ENCODE results near the gene COL18A1.

The COL18A1 gene

GRCh38 chr21:45510466-45510955, 105.5 kb downstream of the COL18A1 start:
- H3K36me3 ChIP-seq (ENCODE audit: control insufficient read depth in 1 of 2, insufficient read depth in 2 of 2, low read length in 2 of 2), result peaks cover 5 to 9% of the 10 kb centered on the region in 2 donors
- H3K4me3 ChIP-seq (ENCODE audit: low read depth in 1 of 2, low read length in 2 of 2), result no peak overlapping the region
- no peaks in the 10 kb centered on the region for H3K4me1 ChIP-seq (ENCODE audit: control insufficient read depth in 1 of 2, insufficient read depth in 2 of 2, low read length in 2 of 2)
- H3K9me3 ChIP-seq (ENCODE audit: control insufficient read depth in 1 of 2, low read length in 2 of 2), result no peaks in the 10 kb centered on the region
- peaks cover 4 to 7% of the 10 kb centered on the region in 2 donors for H3K27me3 ChIP-seq (ENCODE audit: control insufficient read depth in 1 of 2, insufficient read depth in 2 of 2, low read length in 2 of 2)
- H3K27ac ChIP-seq (ENCODE audit: low read depth, low read length), result no peak overlapping the region
- no peak overlapping the region for H3K9ac ChIP-seq (ENCODE audit: low read depth in 1 of 2, low read length in 2 of 2)

- Histone ChIP-seq H3K4me1 (ENCODE audit: control insufficient read depth in 1 of 2, insufficient read depth in 2 of 2, low read length in 2 of 2) (no peaks in the 10 kb centered on the region), H3K9me3 (ENCODE audit: control insufficient read depth in 1 of 2, low read length in 2 of 2) (no peaks in the 10 kb centered on the region), H3K9ac (ENCODE audit: low read depth in 1 of 2, low read length in 2 of 2) (no peak overlapping the region), H3K27me3 (ENCODE audit: control insufficient read depth in 1 of 2, insufficient read depth in 2 of 2, low read length in 2 of 2) (peaks cover 2 to 7% of the 10 kb centered on the region in 2 donors), H3K4me3 (ENCODE audit: low read depth in 1 of 2, low read length in 2 of 2) (no peak overlapping the region), H3K27ac (ENCODE audit: low read depth, low read length) (no peak overlapping the region), H3K36me3 (ENCODE audit: control insufficient read depth in 1 of 2, insufficient read depth in 2 of 2, low read length in 2 of 2) (peaks cover 5 to 9% of the 10 kb centered on the region in 2 donors)
Measured at GRCh38 chr21:45511007-45511406, 106.0 kb downstream of the COL18A1 start.

GRCh38 chr21:45511661-45512431, 106.9 kb downstream of the COL18A1 start:
- peaks cover 0 to under 1% of the 10 kb centered on the region in 2 donors for H3K27me3 ChIP-seq (ENCODE audit: control insufficient read depth in 1 of 2, insufficient read depth in 2 of 2, low read length in 2 of 2)
- H3K9me3 ChIP-seq (ENCODE audit: control insufficient read depth in 1 of 2, low read length in 2 of 2), result no peaks in the 10 kb centered on the region
- H3K27ac ChIP-seq (ENCODE audit: low read depth, low read length), result no peak overlapping the region
- H3K4me3 ChIP-seq (ENCODE audit: low read depth in 1 of 2, low read length in 2 of 2), result no peak overlapping the region
- peaks cover 5 to 9% of the 10 kb centered on the region in 2 donors for H3K36me3 ChIP-seq (ENCODE audit: control insufficient read depth in 1 of 2, insufficient read depth in 2 of 2, low read length in 2 of 2)
- no peak overlapping the region for H3K9ac ChIP-seq (ENCODE audit: low read depth in 1 of 2, low read length in 2 of 2)
- no peaks in the 10 kb centered on the region for H3K4me1 ChIP-seq (ENCODE audit: control insufficient read depth in 1 of 2, insufficient read depth in 2 of 2, low read length in 2 of 2)

GRCh38 chr21:45512626-45513002, 107.6 kb downstream of the COL18A1 start:
- Histone ChIP-seq H3K4me3 (ENCODE audit: low read depth in 1 of 2, low read length in 2 of 2) (no peak overlapping the region), H3K27ac (ENCODE audit: low read depth, low read length) (no peak overlapping the region), H3K27me3 (ENCODE audit: control insufficient read depth in 1 of 2, insufficient read depth in 2 of 2, low read length in 2 of 2) (no peaks in the 10 kb centered on the region), H3K36me3 (ENCODE audit: control insufficient read depth in 1 of 2, insufficient read depth in 2 of 2, low read length in 2 of 2) (peaks cover 5 to 9% of the 10 kb centered on the region in 2 donors), H3K9ac (ENCODE audit: low read depth in 1 of 2, low read length in 2 of 2) (no peak overlapping the region), H3K9me3 (ENCODE audit: control insufficient read depth in 1 of 2, low read length in 2 of 2) (no peaks in the 10 kb centered on the region), H3K4me1 (ENCODE audit: control insufficient read depth in 1 of 2, insufficient read depth in 2 of 2, low read length in 2 of 2) (no peaks in the 10 kb centered on the region)

- H3K36me3 ChIP-seq (ENCODE audit: control insufficient read depth in 1 of 2, insufficient read depth in 2 of 2, low read length in 2 of 2), result peaks cover 5 to 9% of the 10 kb centered on the region in 2 donors
- H3K27me3 ChIP-seq (ENCODE audit: control insufficient read depth in 1 of 2, insufficient read depth in 2 of 2, low read length in 2 of 2), result no peaks in the 10 kb centered on the region
- H3K4me3 ChIP-seq (ENCODE audit: low read depth in 1 of 2, low read length in 2 of 2), result no peak overlapping the region
- H3K4me1 ChIP-seq (ENCODE audit: control insufficient read depth in 1 of 2, insufficient read depth in 2 of 2, low read length in 2 of 2), result no peaks in the 10 kb centered on the region
- no peak overlapping the region for H3K9ac ChIP-seq (ENCODE audit: low read depth in 1 of 2, low read length in 2 of 2)
- no peaks in the 10 kb centered on the region for H3K9me3 ChIP-seq (ENCODE audit: control insufficient read depth in 1 of 2, low read length in 2 of 2)
- H3K27ac ChIP-seq (ENCODE audit: low read depth, low read length), result no peak overlapping the region
Measured at GRCh38 chr21:45513003-45513717, 108.2 kb downstream of the COL18A1 start.

- no peak overlapping the region for H3K4me3 ChIP-seq (ENCODE audit: low read depth in 1 of 2, low read length in 2 of 2)
- H3K9me3 ChIP-seq (ENCODE audit: control insufficient read depth in 1 of 2, low read length in 2 of 2), result peaks cover 0 to 4% of the 10 kb centered on the region in 2 donors
- H3K27ac ChIP-seq (ENCODE audit: low read depth, low read length), result no peak overlapping the region
- no peak overlapping the region for H3K9ac ChIP-seq (ENCODE audit: low read depth in 1 of 2, low read length in 2 of 2)
- H3K36me3 ChIP-seq (ENCODE audit: control insufficient read depth in 1 of 2, insufficient read depth in 2 of 2, low read length in 2 of 2), result peaks cover 5 to 9% of the 10 kb centered on the region in 2 donors
- no peaks in the 10 kb centered on the region for H3K27me3 ChIP-seq (ENCODE audit: control insufficient read depth in 1 of 2, insufficient read depth in 2 of 2, low read length in 2 of 2)
- no peaks in the 10 kb centered on the region for H3K4me1 ChIP-seq (ENCODE audit: control insufficient read depth in 1 of 2, insufficient read depth in 2 of 2, low read length in 2 of 2)
Measured at GRCh38 chr21:45513741-45514310, 108.9 kb downstream of the COL18A1 start.

GRCh38 chr21:45514311-45515021, 109.5 kb downstream of the COL18A1 start:
- Histone ChIP-seq H3K36me3 (ENCODE audit: control insufficient read depth in 1 of 2, insufficient read depth in 2 of 2, low read length in 2 of 2) (peaks cover 5 to 9% of the 10 kb centered on the region in 2 donors), H3K27me3 (ENCODE audit: control insufficient read depth in 1 of 2, insufficient read depth in 2 of 2, low read length in 2 of 2) (no peaks in the 10 kb centered on the region), H3K4me3 (ENCODE audit: low read depth in 1 of 2, low read length in 2 of 2) (no peak overlapping the region), H3K9ac (ENCODE audit: low read depth in 1 of 2, low read length in 2 of 2) (no peak overlapping the region), H3K27ac (ENCODE audit: low read depth, low read length) (no peak overlapping the region), H3K9me3 (ENCODE audit: control insufficient read depth in 1 of 2, low read length in 2 of 2) (peaks cover 1 to 11% of the 10 kb centered on the region in 2 donors), H3K4me1 (ENCODE audit: control insufficient read depth in 1 of 2, insufficient read depth in 2 of 2, low read length in 2 of 2) (no peaks in the 10 kb centered on the region)

- Histone ChIP-seq H3K9ac (ENCODE audit: low read depth in 1 of 2, low read length in 2 of 2) (no peak overlapping the region), H3K27ac (ENCODE audit: low read depth, low read length) (no peak overlapping the region), H3K4me3 (ENCODE audit: low read depth in 1 of 2, low read length in 2 of 2) (no peak overlapping the region), H3K9me3 (ENCODE audit: control insufficient read depth in 1 of 2, low read length in 2 of 2) (peaks cover 10 to 21% of the 10 kb centered on the region in 2 donors), H3K36me3 (ENCODE audit: control insufficient read depth in 1 of 2, insufficient read depth in 2 of 2, low read length in 2 of 2) (peaks cover 5 to 13% of the 10 kb centered on the region in 2 donors), H3K4me1 (ENCODE audit: control insufficient read depth in 1 of 2, insufficient read depth in 2 of 2, low read length in 2 of 2) (no peaks in the 10 kb centered on the region), H3K27me3 (ENCODE audit: control insufficient read depth in 1 of 2, insufficient read depth in 2 of 2, low read length in 2 of 2) (no peaks in the 10 kb centered on the region)
Measured at GRCh38 chr21:45515241-45516061, 110.5 kb downstream of the COL18A1 start.

GRCh38 chr21:45516071-45516670, 111.2 kb downstream of the COL18A1 start:
- Histone ChIP-seq H3K9me3 (ENCODE audit: control insufficient read depth in 1 of 2, low read length in 2 of 2) (peaks cover 11 to 27% of the 10 kb centered on the region in 2 donors), H3K36me3 (ENCODE audit: control insufficient read depth in 1 of 2, insufficient read depth in 2 of 2, low read length in 2 of 2) (peaks cover 5 to 15% of the 10 kb centered on the region in 2 donors), H3K4me3 (ENCODE audit: low read depth in 1 of 2, low read length in 2 of 2) (no peak overlapping the region), H3K9ac (ENCODE audit: low read depth in 1 of 2, low read length in 2 of 2) (no peak overlapping the region), H3K27ac (ENCODE audit: low read depth, low read length) (no peak overlapping the region), H3K27me3 (ENCODE audit: control insufficient read depth in 1 of 2, insufficient read depth in 2 of 2, low read length in 2 of 2) (no peaks in the 10 kb centered on the region), H3K4me1 (ENCODE audit: control insufficient read depth in 1 of 2, insufficient read depth in 2 of 2, low read length in 2 of 2) (no peaks in the 10 kb centered on the region)
